Liver (tissue), 9 donors: ENCODE data around the gene MOB3C. TPM values are rescaled to one million over a fixed set of nuclear protein-coding genes. Genes with fewer than 3 reads are reported as not detected.
"Not testable (repeated sequence)": the region's sequence is repeated elsewhere in the genome, so short reads cannot be mapped to it uniquely, and the experiment has no call there.

Experiments used
- DNase-seq: peaks from one replicate; pipeline ENCODE4 v3.0.0-alpha.2; 2017; ENCODE audit warnings: low spot score
- H3K27ac ChIP-seq, 2 donors: one replicate each; pipeline ENCODE4 v1.7.0; 2013; ENCODE audit warnings: inconsistent platforms in 2 of 2, low read length in 2 of 2, control low read depth in 1 of 2, low read depth in 1 of 2, mild to moderate bottlenecking in 1 of 2
- H3K27me3 ChIP-seq, 4 donors: one replicate each; pipeline versions ENCODE4 v1.6.1 to v1.7.0; 2013; ENCODE audit warnings: low read length in 3 of 4, inconsistent platforms in 1 of 4, mild to moderate bottlenecking in 1 of 4, moderate library complexity in 1 of 4; ENCODE audit not compliant: control insufficient read depth in 4 of 4, insufficient read depth in 4 of 4
- H3K36me3 ChIP-seq, 4 donors: one replicate each; pipeline versions ENCODE4 v1.6.1 to v1.7.0; 2013; ENCODE audit warnings: low read length in 3 of 4, mild to moderate bottlenecking in 3 of 4, low read depth in 1 of 4, moderate library complexity in 1 of 4; ENCODE audit not compliant: control insufficient read depth in 4 of 4, insufficient read depth in 3 of 4
- H3K4me1 ChIP-seq, 4 donors: one replicate each; pipeline versions ENCODE4 v1.6.1 to v1.7.0; 2013; ENCODE audit warnings: low read length in 3 of 4, mild to moderate bottlenecking in 3 of 4, moderate library complexity in 1 of 4; ENCODE audit not compliant: control insufficient read depth in 4 of 4, insufficient read depth in 4 of 4
- H3K4me3 ChIP-seq, 3 donors: one replicate each; pipeline versions ENCODE4 v1.6.1 to v1.7.0; 2013; ENCODE audit warnings: low read length in 3 of 3, control low read depth in 1 of 3, low read depth in 1 of 3, mild to moderate bottlenecking in 1 of 3
- H3K9ac ChIP-seq, 2 donors: one replicate each; pipeline ENCODE4 v1.7.0; 2013; ENCODE audit warnings: low read length in 2 of 2, mild to moderate bottlenecking in 2 of 2, moderate library complexity in 2 of 2, control low read depth in 1 of 2, low read depth in 1 of 2
- H3K9me3 ChIP-seq, 4 donors: one replicate each; pipeline versions ENCODE4 v1.6.1 to v1.7.0; 2013; ENCODE audit warnings: low read length in 3 of 4; ENCODE audit not compliant: control insufficient read depth in 4 of 4
- GABPA ChIP-seq, 2 donors: IDR thresholded peaks in 1 of 2; conservative IDR thresholded peaks in 1 of 2; 2 replicates each; pipeline ENCODE4 v1.6.1; 2016; ENCODE audit warnings: antibody characterized with exemption in 2 of 2, mild to moderate bottlenecking in 1 of 2, moderate library complexity in 1 of 2
- RAD21 ChIP-seq, 2 donors: IDR thresholded peaks; 2 replicates each; pipeline ENCODE4 v1.6.1; 2016; ENCODE audit warnings: antibody characterized with exemption in 2 of 2, mild to moderate bottlenecking in 2 of 2
- WGBS: extraction: QIAGEN DNeasy Blood & Tissue Kit; methylation state at CpG from one replicate; pipeline ENCODE4 v1.1.7; 2013; 5-methylcytosine and 5-hydroxymethylcytosine counted together
- polyA plus RNA-seq, 2 donors: library from polyadenylated mRNA; stranded (reverse) in 1 of 2; unstranded in 1 of 2; fragments of 200-250 nt in 1 of 2; fragments of >200 nt in 1 of 2; fragmentation: Nextera tagmentation in 1 of 2; extraction: Ambion mirVana in 1 of 2; gene quantifications; one replicate each; pipeline versions ENCODE4 v1.2.1 to v1.2.3, GENCODE V29; 2013 to 2015
- total RNA-seq, 2 donors: library from RNA; depleted of rRNA; stranded (reverse); fragments of >200 nt; gene quantifications; one replicate each; pipeline ENCODE4 v1.2.3, GENCODE V29; 2014
- TF ChIP-seq, protein P1 (sequence below): IDR thresholded peaks from 2 replicates; pipeline ENCODE4 v1.6.1; 2016; ENCODE audit warnings: antibody characterized with exemption, mild to moderate bottlenecking
- donor health status: healthy.
- donor health status: healthy.
- donor health status: healthy.
- donor health status: healthy.
- donor health status: healthy.

MOB3C gene
- 1 to 10 TPM; 7.4 to 7.9 TPM for total RNA-seq
- polyA plus RNA-seq: 1 to 10 TPM; 2.3 to 3.5 TPM

DNA sequence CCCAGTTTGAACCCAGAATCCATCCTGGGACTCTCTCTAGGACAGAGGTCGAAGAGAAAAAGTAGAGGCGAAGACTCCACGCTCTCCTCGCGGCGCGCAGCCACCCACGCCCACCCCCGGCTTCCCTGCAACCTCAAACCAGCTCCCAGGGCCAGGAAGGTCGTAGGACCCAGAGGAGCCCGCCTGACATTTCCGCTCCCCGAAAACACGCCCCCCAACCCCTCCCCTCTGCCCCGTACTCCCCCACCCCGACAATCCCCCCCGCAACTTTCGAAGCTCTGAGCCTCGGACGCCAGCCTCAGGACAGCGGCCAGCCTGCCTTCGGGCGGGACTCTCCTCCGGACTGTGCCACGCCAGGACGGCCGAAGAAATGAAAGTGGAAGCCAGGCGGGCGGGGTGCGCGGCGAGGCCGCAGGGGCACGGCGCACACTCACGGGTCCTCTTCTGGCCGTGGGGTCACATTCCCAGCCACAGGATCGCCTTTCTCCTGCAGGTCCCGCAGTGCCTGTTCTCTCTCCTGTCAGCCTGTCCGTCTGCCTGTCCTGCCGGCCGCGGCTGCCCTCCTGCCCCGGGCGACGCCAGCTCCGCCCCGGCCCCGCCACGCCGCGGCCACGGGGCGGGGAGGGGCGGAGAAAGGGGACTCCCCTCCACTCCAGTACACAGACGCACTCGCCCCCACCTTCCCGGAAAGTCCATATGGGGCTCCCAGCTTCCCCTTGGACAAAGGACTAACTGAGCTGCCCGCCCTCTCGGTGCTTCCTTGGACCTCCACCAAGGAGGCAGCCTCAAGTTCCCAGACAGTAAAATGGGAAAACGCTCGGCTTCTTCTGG lies at the start of gene MOB3C:
MOB3C (minus strand) TSS at position 535 of the 831 bp plus-strand sequence. CDS start 3,490 bp downstream, outside the sequence.
- TF ChIP-seq GABPA (IDR thresholded peaks at IDR 0.05 in 1 of 2, conservative IDR thresholded peaks at IDR 0.05 in 1 of 2): no peak
- TF ChIP-seq, protein P1, sequence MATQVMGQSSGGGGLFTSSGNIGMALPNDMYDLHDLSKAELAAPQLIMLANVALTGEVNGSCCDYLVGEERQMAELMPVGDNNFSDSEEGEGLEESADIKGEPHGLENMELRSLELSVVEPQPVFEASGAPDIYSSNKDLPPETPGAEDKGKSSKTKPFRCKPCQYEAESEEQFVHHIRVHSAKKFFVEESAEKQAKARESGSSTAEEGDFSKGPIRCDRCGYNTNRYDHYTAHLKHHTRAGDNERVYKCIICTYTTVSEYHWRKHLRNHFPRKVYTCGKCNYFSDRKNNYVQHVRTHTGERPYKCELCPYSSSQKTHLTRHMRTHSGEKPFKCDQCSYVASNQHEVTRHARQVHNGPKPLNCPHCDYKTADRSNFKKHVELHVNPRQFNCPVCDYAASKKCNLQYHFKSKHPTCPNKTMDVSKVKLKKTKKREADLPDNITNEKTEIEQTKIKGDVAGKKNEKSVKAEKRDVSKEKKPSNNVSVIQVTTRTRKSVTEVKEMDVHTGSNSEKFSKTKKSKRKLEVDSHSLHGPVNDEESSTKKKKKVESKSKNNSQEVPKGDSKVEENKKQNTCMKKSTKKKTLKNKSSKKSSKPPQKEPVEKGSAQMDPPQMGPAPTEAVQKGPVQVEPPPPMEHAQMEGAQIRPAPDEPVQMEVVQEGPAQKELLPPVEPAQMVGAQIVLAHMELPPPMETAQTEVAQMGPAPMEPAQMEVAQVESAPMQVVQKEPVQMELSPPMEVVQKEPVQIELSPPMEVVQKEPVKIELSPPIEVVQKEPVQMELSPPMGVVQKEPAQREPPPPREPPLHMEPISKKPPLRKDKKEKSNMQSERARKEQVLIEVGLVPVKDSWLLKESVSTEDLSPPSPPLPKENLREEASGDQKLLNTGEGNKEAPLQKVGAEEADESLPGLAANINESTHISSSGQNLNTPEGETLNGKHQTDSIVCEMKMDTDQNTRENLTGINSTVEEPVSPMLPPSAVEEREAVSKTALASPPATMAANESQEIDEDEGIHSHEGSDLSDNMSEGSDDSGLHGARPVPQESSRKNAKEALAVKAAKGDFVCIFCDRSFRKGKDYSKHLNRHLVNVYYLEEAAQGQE: peak; percentile 19
- H3K4me1 ChIP-seq: peaks cover 9 to 26% (median 22%) of the 10 kb centered on the region in 4 donors
- DNase-seq: peak; percentile 74
- WGBS: under 1% methylated on average over 62 of the region's 62 CpGs
- no peaks in the 10 kb centered on the region for H3K36me3 ChIP-seq
- peak within 1 kb of the TSS; percentile 80 to 92 for H3K27ac ChIP-seq
- H3K27me3 ChIP-seq: no peaks in the 10 kb centered on the region
- peak within 1 kb of the TSS; percentile 80 to 86 for H3K9ac ChIP-seq
- H3K4me3 ChIP-seq: peak within 1 kb of the TSS; percentile 79 to 90 (median 88)
- H3K9me3 ChIP-seq: no peaks in the 10 kb centered on the region

- H3K9me3 ChIP-seq: no peaks in the 10 kb centered on the region
- no peak overlapping the region for H3K9ac ChIP-seq
- peaks cover 2 to 15% (median 5%) of the 10 kb centered on the region in 4 donors for H3K36me3 ChIP-seq
- DNase-seq: no peak
- H3K4me3 ChIP-seq: no peak overlapping the region
- H3K4me1 ChIP-seq: peaks cover 0 to 17% (median 13%) of the 10 kb centered on the region in 4 donors
- H3K27me3 ChIP-seq: no peaks in the 10 kb centered on the region
- WGBS: 98% methylated on average over 2 of the region's 2 CpGs
- TF ChIP-seq RAD21 (IDR thresholded peaks at IDR 0.05): no peak
- no peak overlapping the region for H3K27ac ChIP-seq
Observed at GRCh38 chr1:46665983-46666382, 49.4 kb upstream of the MOB3C start.

DNA sequence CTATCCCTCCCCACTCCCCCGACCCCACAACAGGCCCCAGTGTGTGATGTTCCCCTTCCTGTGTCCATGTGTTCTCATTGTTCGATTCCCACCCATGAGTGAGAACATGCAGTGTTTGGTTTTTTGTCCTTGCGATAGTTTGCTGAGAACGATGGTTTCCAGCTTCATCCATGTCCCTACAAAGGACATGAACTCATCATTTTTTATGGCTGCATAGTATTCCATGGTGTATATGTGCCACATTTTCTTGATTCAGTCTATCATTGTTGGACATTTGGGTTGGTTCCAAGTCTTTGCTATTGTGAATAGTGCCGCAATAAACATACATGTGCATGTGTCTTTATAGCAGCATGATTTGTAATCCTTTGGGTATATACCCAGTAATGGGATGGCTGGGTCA lies 46.3 kb upstream of the MOB3C start:
- DNase-seq, H3K27me3 ChIP-seq, H3K9me3 ChIP-seq, H3K27ac ChIP-seq, H3K9ac ChIP-seq, H3K4me3 ChIP-seq: not testable (repeated sequence)
- WGBS: 94% methylated on average over 4 of the region's 5 CpGs
- H3K4me1 ChIP-seq: peaks cover 0 to 13% (median 10%) of the 10 kb centered on the region in 4 donors
- H3K36me3 ChIP-seq: peaks cover 2 to 23% (median 10%) of the 10 kb centered on the region in 4 donors

GRCh38 chr1:46660116-46660515 lies 43.5 kb upstream of the MOB3C start:
- H3K27ac ChIP-seq, DNase-seq, H3K27me3 ChIP-seq, H3K4me3 ChIP-seq, H3K9ac ChIP-seq, H3K9me3 ChIP-seq, H3K4me1 ChIP-seq: not testable (repeated sequence)
- 96% methylated on average over 5 of the region's 5 CpGs for WGBS
- peaks cover 2 to 42% (median 27%) of the 10 kb centered on the region in 4 donors for H3K36me3 ChIP-seq
